ENCODE measurements around the gene FERMT2. TPM values are rescaled to one million over a fixed set of nuclear protein-coding genes. Genes with fewer than 3 reads are reported as not detected.

Gene FERMT2
- total and polyA plus RNA-seq, 2 experiments from 2014 or later, result 108 to 148 TPM

DNA sequence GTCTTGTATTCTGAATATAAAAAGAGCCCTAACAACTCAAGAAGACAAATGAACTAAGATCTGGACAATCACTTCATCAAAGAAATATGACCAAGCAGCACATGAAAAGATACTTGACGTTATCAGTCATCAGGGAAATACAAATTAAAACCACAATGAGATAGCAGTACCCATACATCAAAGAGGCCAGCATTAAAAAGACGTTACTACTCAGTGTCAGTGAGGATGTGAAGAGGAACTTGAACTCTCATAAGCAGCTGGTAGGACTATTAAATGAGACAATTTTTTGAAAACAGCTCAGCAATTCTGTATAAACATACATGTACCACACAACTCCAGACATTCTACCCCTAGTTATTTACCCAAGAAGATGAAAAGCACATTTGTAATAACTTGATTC, 55.9 kb downstream of the FERMT2 start:
- Mint-ChIP-seq H3K27me3 (ENCODE audit: insufficient read depth, low read depth, poor library complexity) (no peaks in the 10 kb centered on the region), H3K4me3 (no peak overlapping the region), H3K4me1 (peaks cover 7% of the 10 kb centered on the region; the same call in 2 of the 3 replicates), H3K9me3 (no peaks in the 10 kb centered on the region), H3K27ac (no peak overlapping the region), H3K36me3 (ENCODE audit: low read depth) (peaks cover 23% of the 10 kb centered on the region)
- Histone ChIP-seq H3K36me3 (ENCODE audit: insufficient read depth) (no peaks in the 10 kb centered on the region; the same call in 1 of the 2 replicates), H3K27me3 (ENCODE audit: insufficient read depth) (no peaks in the 10 kb centered on the region), H3K9me2 (ENCODE audit: insufficient read depth) (no peaks in the 10 kb centered on the region), H4K20me1 (replicated peaks; ENCODE audit: insufficient read depth) (no peaks in the 10 kb centered on the region; the same call in 1 of the 2 replicates), H3F3A (replicated peaks; ENCODE audit: low read depth) (no peaks in the 10 kb centered on the region), H2AFZ (no peak overlapping the region), H3K4me3 (no peak overlapping the region), H3K27ac (ENCODE audit: low read depth) (no peak overlapping the region), H3K4me2 (no peak overlapping the region), H3K79me2 (replicated peaks; ENCODE audit: insufficient read depth) (peaks cover 63% of the 10 kb centered on the region), H3K4me1 (ENCODE audit: insufficient read depth) (no peaks in the 10 kb centered on the region)
- ATAC-seq (no peak), DNase-seq (ENCODE audit: low spot score) (no peak)
- TF ChIP-seq ZNF331 (CRISPR knock-in tag; IDR thresholded peaks at IDR 0.05; ENCODE audit: low read depth) (no peak), ZNF114 (CRISPR knock-in tag; IDR thresholded peaks at IDR 0.05) (no peak), EZH2 (IDR thresholded peaks at IDR 0.05; ENCODE audit: low read depth, unreplicated experiment) (no peak), EZH2phosphoT487 (IDR thresholded peaks at IDR 0.05; ENCODE audit: unreplicated experiment) (no peak), POLR2AphosphoS5 (IDR thresholded peaks at IDR 0.05; ENCODE audit: low read depth) (no peak), JUNB (IDR thresholded peaks at IDR 0.05; ENCODE audit: unreplicated experiment) (no peak), CREB1 (CRISPR knock-in tag; IDR thresholded peaks at IDR 0.05; ENCODE audit: low read depth) (no peak), STAT1 (IDR thresholded peaks at IDR 0.05; ENCODE audit: unreplicated experiment) (no peak)
- TF ChIP-seq, protein P1, sequence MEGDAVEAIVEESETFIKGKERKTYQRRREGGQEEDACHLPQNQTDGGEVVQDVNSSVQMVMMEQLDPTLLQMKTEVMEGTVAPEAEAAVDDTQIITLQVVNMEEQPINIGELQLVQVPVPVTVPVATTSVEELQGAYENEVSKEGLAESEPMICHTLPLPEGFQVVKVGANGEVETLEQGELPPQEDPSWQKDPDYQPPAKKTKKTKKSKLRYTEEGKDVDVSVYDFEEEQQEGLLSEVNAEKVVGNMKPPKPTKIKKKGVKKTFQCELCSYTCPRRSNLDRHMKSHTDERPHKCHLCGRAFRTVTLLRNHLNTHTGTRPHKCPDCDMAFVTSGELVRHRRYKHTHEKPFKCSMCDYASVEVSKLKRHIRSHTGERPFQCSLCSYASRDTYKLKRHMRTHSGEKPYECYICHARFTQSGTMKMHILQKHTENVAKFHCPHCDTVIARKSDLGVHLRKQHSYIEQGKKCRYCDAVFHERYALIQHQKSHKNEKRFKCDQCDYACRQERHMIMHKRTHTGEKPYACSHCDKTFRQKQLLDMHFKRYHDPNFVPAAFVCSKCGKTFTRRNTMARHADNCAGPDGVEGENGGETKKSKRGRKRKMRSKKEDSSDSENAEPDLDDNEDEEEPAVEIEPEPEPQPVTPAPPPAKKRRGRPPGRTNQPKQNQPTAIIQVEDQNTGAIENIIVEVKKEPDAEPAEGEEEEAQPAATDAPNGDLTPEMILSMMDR (conservative IDR thresholded peaks at IDR 0.05; ENCODE audit: low read depth in 2 of 2), result no peak
- TF ChIP-seq, protein P2, sequence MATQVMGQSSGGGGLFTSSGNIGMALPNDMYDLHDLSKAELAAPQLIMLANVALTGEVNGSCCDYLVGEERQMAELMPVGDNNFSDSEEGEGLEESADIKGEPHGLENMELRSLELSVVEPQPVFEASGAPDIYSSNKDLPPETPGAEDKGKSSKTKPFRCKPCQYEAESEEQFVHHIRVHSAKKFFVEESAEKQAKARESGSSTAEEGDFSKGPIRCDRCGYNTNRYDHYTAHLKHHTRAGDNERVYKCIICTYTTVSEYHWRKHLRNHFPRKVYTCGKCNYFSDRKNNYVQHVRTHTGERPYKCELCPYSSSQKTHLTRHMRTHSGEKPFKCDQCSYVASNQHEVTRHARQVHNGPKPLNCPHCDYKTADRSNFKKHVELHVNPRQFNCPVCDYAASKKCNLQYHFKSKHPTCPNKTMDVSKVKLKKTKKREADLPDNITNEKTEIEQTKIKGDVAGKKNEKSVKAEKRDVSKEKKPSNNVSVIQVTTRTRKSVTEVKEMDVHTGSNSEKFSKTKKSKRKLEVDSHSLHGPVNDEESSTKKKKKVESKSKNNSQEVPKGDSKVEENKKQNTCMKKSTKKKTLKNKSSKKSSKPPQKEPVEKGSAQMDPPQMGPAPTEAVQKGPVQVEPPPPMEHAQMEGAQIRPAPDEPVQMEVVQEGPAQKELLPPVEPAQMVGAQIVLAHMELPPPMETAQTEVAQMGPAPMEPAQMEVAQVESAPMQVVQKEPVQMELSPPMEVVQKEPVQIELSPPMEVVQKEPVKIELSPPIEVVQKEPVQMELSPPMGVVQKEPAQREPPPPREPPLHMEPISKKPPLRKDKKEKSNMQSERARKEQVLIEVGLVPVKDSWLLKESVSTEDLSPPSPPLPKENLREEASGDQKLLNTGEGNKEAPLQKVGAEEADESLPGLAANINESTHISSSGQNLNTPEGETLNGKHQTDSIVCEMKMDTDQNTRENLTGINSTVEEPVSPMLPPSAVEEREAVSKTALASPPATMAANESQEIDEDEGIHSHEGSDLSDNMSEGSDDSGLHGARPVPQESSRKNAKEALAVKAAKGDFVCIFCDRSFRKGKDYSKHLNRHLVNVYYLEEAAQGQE (IDR thresholded peaks at IDR 0.05; ENCODE audit: unreplicated experiment), result no peak
- TF ChIP-seq, protein P3, sequence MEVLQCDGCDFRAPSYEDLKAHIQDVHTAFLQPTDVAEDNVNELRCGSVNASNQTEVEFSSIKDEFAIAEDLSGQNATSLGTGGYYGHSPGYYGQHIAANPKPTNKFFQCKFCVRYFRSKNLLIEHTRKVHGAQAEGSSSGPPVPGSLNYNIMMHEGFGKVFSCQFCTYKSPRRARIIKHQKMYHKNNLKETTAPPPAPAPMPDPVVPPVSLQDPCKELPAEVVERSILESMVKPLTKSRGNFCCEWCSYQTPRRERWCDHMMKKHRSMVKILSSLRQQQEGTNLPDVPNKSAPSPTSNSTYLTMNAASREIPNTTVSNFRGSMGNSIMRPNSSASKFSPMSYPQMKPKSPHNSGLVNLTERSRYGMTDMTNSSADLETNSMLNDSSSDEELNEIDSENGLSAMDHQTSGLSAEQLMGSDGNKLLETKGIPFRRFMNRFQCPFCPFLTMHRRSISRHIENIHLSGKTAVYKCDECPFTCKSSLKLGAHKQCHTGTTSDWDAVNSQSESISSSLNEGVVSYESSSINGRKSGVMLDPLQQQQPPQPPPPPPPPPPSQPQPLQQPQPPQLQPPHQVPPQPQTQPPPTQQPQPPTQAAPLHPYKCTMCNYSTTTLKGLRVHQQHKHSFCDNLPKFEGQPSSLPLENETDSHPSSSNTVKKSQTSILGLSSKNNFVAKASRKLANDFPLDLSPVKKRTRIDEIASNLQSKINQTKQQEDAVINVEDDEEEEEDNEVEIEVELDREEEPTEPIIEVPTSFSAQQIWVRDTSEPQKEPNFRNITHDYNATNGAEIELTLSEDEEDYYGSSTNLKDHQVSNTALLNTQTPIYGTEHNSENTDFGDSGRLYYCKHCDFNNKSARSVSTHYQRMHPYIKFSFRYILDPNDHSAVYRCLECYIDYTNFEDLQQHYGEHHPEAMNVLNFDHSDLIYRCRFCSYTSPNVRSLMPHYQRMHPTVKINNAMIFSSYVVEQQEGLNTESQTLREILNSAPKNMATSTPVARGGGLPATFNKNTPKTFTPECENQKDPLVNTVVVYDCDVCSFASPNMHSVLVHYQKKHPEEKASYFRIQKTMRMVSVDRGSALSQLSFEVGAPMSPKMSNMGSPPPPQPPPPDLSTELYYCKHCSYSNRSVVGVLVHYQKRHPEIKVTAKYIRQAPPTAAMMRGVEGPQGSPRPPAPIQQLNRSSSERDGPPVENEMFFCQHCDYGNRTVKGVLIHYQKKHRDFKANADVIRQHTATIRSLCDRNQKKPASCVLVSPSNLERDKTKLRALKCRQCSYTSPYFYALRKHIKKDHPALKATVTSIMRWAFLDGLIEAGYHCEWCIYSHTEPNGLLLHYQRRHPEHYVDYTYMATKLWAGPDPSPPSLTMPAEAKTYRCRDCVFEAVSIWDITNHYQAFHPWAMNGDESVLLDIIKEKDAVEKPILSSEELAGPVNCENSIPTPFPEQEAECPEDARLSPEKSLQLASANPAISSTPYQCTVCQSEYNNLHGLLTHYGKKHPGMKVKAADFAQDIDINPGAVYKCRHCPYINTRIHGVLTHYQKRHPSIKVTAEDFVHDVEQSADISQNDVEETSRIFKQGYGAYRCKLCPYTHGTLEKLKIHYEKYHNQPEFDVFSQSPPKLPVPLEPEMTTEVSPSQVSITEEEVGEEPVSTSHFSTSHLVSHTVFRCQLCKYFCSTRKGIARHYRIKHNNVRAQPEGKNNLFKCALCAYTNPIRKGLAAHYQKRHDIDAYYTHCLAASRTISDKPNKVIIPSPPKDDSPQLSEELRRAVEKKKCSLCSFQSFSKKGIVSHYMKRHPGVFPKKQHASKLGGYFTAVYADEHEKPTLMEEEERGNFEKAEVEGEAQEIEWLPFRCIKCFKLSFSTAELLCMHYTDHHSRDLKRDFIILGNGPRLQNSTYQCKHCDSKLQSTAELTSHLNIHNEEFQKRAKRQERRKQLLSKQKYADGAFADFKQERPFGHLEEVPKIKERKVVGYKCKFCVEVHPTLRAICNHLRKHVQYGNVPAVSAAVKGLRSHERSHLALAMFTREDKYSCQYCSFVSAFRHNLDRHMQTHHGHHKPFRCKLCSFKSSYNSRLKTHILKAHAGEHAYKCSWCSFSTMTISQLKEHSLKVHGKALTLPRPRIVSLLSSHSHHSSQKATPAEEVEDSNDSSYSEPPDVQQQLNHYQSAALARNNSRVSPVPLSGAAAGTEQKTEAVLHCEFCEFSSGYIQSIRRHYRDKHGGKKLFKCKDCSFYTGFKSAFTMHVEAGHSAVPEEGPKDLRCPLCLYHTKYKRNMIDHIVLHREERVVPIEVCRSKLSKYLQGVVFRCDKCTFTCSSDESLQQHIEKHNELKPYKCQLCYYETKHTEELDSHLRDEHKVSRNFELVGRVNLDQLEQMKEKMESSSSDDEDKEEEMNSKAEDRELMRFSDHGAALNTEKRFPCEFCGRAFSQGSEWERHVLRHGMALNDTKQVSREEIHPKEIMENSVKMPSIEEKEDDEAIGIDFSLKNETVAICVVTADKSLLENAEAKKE (CRISPR knock-in tag; IDR thresholded peaks at IDR 0.05), result no peak
- TF ChIP-seq, protein P4, sequence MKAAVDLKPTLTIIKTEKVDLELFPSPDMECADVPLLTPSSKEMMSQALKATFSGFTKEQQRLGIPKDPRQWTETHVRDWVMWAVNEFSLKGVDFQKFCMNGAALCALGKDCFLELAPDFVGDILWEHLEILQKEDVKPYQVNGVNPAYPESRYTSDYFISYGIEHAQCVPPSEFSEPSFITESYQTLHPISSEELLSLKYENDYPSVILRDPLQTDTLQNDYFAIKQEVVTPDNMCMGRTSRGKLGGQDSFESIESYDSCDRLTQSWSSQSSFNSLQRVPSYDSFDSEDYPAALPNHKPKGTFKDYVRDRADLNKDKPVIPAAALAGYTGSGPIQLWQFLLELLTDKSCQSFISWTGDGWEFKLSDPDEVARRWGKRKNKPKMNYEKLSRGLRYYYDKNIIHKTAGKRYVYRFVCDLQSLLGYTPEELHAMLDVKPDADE (IDR thresholded peaks at IDR 0.05), result no peak

All from GM23338 (cell line).